HG03432 (cell line): ENCODE results near the gene NET1.

ENCODE experiments used
- ATAC-seq: cut with Tn5 transposase; IDR thresholded peaks from one replicate; pipeline ENCODE4 v1.9.1; 2021; ENCODE audit warnings: mild to moderate bottlenecking, moderate library complexity; ENCODE audit not compliant: unreplicated experiment

NET1 gene

GRCh38 chr10:5479481-5480161 is 67.3 kb downstream of the NET1 start:
- no peak for ATAC-seq

GRCh38 chr10:5480162-5480941 is 68.0 kb downstream of the NET1 start:
- no peak for ATAC-seq

GRCh38 chr10:5481121-5481520 is 68.8 kb downstream of the NET1 start:
- no peak for ATAC-seq

GRCh38 chr10:5482016-5482415 is 69.7 kb downstream of the NET1 start:
- no peak for ATAC-seq

- no peak for ATAC-seq
Measured at GRCh38 chr10:5484205-5484604, 71.8 kb downstream of the NET1 start.

GRCh38 chr10:5485290-5485689 is 72.9 kb downstream of the NET1 start:
- no peak for ATAC-seq

- no peak for ATAC-seq
Measured at GRCh38 chr10:5485948-5486852, 73.8 kb downstream of the NET1 start.

- ATAC-seq = no peak
Measured at GRCh38 chr10:5486853-5487235, 74.5 kb downstream of the NET1 start.

GRCh38 chr10:5488272-5489161 is 76.2 kb downstream of the NET1 start:
- ATAC-seq = no peak

GRCh38 chr10:5490032-5490431 is 77.7 kb downstream of the NET1 start:
- ATAC-seq = no peak

- ATAC-seq = no peak
Measured at GRCh38 chr10:5490698-5491464, 78.5 kb downstream of the NET1 start.

- no peak for ATAC-seq
Measured at GRCh38 chr10:5491477-5491876, 79.1 kb downstream of the NET1 start.

- no peak for ATAC-seq
Measured at GRCh38 chr10:5492322-5492855, 80.0 kb downstream of the NET1 start.

- ATAC-seq = no peak
Measured at GRCh38 chr10:5492929-5493576, 80.7 kb downstream of the NET1 start.

- no peak for ATAC-seq
Measured at GRCh38 chr10:5493691-5494090, 81.3 kb downstream of the NET1 start.

- ATAC-seq = no peak
Measured at GRCh38 chr10:5494611-5495010, 82.3 kb downstream of the NET1 start.

- ATAC-seq = no peak
Measured at GRCh38 chr10:5496261-5497250, 84.2 kb downstream of the NET1 start.

GRCh38 chr10:5497289-5497688 is 84.9 kb downstream of the NET1 start:
- no peak for ATAC-seq
